ENCODE data around the gene CLDN4. TPM values are rescaled to one million over a fixed set of nuclear protein-coding genes. Genes with fewer than 3 reads are reported as not detected.
A peak's percentile ranks its signal among the peaks of the same experiment; 100 is the strongest.

CLDN4 gene
- total and polyA plus RNA-seq, 9 of the 15 experiments (the other 6 are each of a cell fraction or from before 2014, with no cell fraction given), result 0.05 to 0.60 (median 0.06) TPM; not detected in 3

DNA sequence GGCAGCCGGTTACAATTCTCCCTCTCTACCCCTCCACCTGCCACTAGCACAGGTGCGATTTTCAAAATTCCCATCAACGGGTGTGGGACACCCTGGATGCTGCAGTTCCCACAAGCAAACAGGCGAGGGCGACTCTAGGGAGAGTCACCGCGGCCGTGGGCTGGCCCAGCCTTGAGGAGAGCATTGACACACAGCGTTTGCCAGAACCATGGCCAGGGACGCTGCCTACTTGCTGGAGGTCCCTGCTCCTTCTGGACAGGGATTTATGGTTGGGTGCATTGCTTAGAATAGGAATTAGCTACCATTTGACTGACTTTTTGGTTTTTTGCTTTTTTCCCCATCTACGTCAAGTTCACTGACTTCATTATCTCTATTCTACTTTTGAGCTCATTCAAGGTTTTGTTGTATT is 19.0 kb upstream of the CLDN4 start (continued):
- TF ChIP-seq, protein P1, sequence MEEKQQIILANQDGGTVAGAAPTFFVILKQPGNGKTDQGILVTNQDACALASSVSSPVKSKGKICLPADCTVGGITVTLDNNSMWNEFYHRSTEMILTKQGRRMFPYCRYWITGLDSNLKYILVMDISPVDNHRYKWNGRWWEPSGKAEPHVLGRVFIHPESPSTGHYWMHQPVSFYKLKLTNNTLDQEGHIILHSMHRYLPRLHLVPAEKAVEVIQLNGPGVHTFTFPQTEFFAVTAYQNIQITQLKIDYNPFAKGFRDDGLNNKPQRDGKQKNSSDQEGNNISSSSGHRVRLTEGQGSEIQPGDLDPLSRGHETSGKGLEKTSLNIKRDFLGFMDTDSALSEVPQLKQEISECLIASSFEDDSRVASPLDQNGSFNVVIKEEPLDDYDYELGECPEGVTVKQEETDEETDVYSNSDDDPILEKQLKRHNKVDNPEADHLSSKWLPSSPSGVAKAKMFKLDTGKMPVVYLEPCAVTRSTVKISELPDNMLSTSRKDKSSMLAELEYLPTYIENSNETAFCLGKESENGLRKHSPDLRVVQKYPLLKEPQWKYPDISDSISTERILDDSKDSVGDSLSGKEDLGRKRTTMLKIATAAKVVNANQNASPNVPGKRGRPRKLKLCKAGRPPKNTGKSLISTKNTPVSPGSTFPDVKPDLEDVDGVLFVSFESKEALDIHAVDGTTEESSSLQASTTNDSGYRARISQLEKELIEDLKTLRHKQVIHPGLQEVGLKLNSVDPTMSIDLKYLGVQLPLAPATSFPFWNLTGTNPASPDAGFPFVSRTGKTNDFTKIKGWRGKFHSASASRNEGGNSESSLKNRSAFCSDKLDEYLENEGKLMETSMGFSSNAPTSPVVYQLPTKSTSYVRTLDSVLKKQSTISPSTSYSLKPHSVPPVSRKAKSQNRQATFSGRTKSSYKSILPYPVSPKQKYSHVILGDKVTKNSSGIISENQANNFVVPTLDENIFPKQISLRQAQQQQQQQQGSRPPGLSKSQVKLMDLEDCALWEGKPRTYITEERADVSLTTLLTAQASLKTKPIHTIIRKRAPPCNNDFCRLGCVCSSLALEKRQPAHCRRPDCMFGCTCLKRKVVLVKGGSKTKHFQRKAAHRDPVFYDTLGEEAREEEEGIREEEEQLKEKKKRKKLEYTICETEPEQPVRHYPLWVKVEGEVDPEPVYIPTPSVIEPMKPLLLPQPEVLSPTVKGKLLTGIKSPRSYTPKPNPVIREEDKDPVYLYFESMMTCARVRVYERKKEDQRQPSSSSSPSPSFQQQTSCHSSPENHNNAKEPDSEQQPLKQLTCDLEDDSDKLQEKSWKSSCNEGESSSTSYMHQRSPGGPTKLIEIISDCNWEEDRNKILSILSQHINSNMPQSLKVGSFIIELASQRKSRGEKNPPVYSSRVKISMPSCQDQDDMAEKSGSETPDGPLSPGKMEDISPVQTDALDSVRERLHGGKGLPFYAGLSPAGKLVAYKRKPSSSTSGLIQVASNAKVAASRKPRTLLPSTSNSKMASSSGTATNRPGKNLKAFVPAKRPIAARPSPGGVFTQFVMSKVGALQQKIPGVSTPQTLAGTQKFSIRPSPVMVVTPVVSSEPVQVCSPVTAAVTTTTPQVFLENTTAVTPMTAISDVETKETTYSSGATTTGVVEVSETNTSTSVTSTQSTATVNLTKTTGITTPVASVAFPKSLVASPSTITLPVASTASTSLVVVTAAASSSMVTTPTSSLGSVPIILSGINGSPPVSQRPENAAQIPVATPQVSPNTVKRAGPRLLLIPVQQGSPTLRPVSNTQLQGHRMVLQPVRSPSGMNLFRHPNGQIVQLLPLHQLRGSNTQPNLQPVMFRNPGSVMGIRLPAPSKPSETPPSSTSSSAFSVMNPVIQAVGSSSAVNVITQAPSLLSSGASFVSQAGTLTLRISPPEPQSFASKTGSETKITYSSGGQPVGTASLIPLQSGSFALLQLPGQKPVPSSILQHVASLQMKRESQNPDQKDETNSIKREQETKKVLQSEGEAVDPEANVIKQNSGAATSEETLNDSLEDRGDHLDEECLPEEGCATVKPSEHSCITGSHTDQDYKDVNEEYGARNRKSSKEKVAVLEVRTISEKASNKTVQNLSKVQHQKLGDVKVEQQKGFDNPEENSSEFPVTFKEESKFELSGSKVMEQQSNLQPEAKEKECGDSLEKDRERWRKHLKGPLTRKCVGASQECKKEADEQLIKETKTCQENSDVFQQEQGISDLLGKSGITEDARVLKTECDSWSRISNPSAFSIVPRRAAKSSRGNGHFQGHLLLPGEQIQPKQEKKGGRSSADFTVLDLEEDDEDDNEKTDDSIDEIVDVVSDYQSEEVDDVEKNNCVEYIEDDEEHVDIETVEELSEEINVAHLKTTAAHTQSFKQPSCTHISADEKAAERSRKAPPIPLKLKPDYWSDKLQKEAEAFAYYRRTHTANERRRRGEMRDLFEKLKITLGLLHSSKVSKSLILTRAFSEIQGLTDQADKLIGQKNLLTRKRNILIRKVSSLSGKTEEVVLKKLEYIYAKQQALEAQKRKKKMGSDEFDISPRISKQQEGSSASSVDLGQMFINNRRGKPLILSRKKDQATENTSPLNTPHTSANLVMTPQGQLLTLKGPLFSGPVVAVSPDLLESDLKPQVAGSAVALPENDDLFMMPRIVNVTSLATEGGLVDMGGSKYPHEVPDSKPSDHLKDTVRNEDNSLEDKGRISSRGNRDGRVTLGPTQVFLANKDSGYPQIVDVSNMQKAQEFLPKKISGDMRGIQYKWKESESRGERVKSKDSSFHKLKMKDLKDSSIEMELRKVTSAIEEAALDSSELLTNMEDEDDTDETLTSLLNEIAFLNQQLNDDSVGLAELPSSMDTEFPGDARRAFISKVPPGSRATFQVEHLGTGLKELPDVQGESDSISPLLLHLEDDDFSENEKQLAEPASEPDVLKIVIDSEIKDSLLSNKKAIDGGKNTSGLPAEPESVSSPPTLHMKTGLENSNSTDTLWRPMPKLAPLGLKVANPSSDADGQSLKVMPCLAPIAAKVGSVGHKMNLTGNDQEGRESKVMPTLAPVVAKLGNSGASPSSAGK (IDR thresholded peaks at IDR 0.05), result no peak
- TF ChIP-seq MEIS2 (IDR thresholded peaks at IDR 0.05; ENCODE audit: partially characterized antibody) (no peak), PTTG1 (tag; IDR thresholded peaks at IDR 0.05; ENCODE audit: low read depth) (no peak), POLR2AphosphoS5 (IDR thresholded peaks at IDR 0.05; ENCODE audit: control insufficient read depth, insufficient read depth, low read depth, low read length) (no peak), SMARCC2 (IDR thresholded peaks at IDR 0.05; ENCODE audit: low read depth) (no peak), JUNB (CRISPR knock-in tag; conservative IDR thresholded peaks at IDR 0.05) (no peak), HSF4 (CRISPR knock-in tag; IDR thresholded peaks at IDR 0.05; ENCODE audit: borderline replicate concordance) (no peak), POLR2A (conservative IDR thresholded peaks at IDR 0.05) (no peak), CTBP1 (IDR thresholded peaks at IDR 0.05; ENCODE audit: borderline replicate concordance) (peak; percentile 74)
- TF ChIP-seq, protein P2, sequence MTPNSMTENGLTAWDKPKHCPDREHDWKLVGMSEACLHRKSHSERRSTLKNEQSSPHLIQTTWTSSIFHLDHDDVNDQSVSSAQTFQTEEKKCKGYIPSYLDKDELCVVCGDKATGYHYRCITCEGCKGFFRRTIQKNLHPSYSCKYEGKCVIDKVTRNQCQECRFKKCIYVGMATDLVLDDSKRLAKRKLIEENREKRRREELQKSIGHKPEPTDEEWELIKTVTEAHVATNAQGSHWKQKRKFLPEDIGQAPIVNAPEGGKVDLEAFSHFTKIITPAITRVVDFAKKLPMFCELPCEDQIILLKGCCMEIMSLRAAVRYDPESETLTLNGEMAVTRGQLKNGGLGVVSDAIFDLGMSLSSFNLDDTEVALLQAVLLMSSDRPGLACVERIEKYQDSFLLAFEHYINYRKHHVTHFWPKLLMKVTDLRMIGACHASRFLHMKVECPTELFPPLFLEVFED (CRISPR knock-in tag; conservative IDR thresholded peaks at IDR 0.05), result no peak
- TF ChIP-seq, protein P3, sequence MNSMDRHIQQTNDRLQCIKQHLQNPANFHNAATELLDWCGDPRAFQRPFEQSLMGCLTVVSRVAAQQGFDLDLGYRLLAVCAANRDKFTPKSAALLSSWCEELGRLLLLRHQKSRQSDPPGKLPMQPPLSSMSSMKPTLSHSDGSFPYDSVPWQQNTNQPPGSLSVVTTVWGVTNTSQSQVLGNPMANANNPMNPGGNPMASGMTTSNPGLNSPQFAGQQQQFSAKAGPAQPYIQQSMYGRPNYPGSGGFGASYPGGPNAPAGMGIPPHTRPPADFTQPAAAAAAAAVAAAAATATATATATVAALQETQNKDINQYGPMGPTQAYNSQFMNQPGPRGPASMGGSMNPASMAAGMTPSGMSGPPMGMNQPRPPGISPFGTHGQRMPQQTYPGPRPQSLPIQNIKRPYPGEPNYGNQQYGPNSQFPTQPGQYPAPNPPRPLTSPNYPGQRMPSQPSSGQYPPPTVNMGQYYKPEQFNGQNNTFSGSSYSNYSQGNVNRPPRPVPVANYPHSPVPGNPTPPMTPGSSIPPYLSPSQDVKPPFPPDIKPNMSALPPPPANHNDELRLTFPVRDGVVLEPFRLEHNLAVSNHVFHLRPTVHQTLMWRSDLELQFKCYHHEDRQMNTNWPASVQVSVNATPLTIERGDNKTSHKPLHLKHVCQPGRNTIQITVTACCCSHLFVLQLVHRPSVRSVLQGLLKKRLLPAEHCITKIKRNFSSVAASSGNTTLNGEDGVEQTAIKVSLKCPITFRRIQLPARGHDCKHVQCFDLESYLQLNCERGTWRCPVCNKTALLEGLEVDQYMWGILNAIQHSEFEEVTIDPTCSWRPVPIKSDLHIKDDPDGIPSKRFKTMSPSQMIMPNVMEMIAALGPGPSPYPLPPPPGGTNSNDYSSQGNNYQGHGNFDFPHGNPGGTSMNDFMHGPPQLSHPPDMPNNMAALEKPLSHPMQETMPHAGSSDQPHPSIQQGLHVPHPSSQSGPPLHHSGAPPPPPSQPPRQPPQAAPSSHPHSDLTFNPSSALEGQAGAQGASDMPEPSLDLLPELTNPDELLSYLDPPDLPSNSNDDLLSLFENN (IDR thresholded peaks at IDR 0.05; ENCODE audit: low read depth in 2 of 2, low read length in 2 of 2), result no peak

Measured in K562 (cell line).